H1 (cell line): ENCODE measurements around the gene AGBL5. TPM values are rescaled to one million over a fixed set of nuclear protein-coding genes. Genes with fewer than 3 reads are reported as not detected.

Experiments used
- JUN ChIP-seq: IDR thresholded peaks from 2 replicates; pipeline ENCODE4 v1.6.1; 2011; ENCODE audit warnings: low read depth, mild to moderate bottlenecking, improper control_type of control experiment, low read length
- POLR2A ChIP-seq, 2 experiments: IDR thresholded peaks; 1 replicate in 1 of 2; 2 replicates in 1 of 2; pipeline ENCODE4 v1.6.1; 2011; ENCODE audit warnings: low read depth in 2 of 2, low read length in 2 of 2, mild to moderate bottlenecking in 2 of 2; ENCODE audit errors: control extremely low read depth in 1 of 2
- SIX5 ChIP-seq: IDR thresholded peaks from 2 replicates; pipeline ENCODE4 v1.6.1; 2011; ENCODE audit warnings: mild to moderate bottlenecking, low read depth, low read length
- SUZ12 ChIP-seq: fragments of 200-600 bp; sonication (generic); IDR thresholded peaks from 2 replicates; pipeline ENCODE4 v1.6.1; 2012; ENCODE audit warnings: mild to moderate bottlenecking, inconsistent platforms, low read length, moderate library complexity, mixed read lengths
- polyA plus RNA-seq, 7 experiments: library from polyadenylated mRNA; depleted of rRNA in 3 of 7; stranded (reverse) in 5 of 7; unstranded in 2 of 7; fragments of >200 nt in 5 of 7; fragments of 200-250 nt in 2 of 7; gene quantifications; 1 replicate in 5 of 7; 2 replicates in 1 of 7; 4 replicates in 1 of 7; pipeline versions ENCODE4 v1.2.1 to v1.2.3, GENCODE V29; 2011 to 2013; ENCODE audit warnings: missing spikeins in 2 of 7, mixed read lengths in 2 of 7
- total RNA-seq: library from RNA; stranded (reverse); fragmentation: NEBNext Ultra II Directional; extraction: Animal tissue kit (Norgen Biotek cat#: 25700); gene quantifications from 2 replicates; pipeline ENCODE4 v1.2.1, GENCODE V29; 2021

AGBL5 gene
- total and polyA plus RNA-seq, 2 of the 8 experiments (the other 6 are each of a cell fraction or from before 2014, with no cell fraction given), result 45.4 to 62.0 TPM

- TF ChIP-seq JUN (no peak), POLR2A (IDR thresholded peaks at IDR 0.05; ENCODE audit: control extremely low read depth in 1 of 2, low read depth in 2 of 2, low read length in 2 of 2) (no peak), SUZ12 (no peak), SIX5 (no peak)
- TF ChIP-seq, all 59 proteins: peak for 0
Measured at GRCh38 chr2:27009083-27009482, 42.4 kb upstream of the AGBL5 start (continued).
